ENCODE results near the gene TRIP6.

Gene TRIP6

GRCh38 chr7:100874577-100875355 lies 7.6 kb downstream of the TRIP6 start, which contains the start of gene SRRT (continued):
- TF ChIP-seq ZNF561 (tag by site-specific recombination; IDR thresholded peaks at IDR 0.05; ENCODE audit: borderline replicate concordance): peak; percentile 79; the same call in 1 of the 2 replicates
- TF ChIP-seq PBX3 (CRISPR knock-in tag; IDR thresholded peaks at IDR 0.05): 0 out of 2 replicates have a peak, but pooled peaks have one; percentile 41
- no peak for TF ChIP-seq BCL6B (tag by site-specific recombination; IDR thresholded peaks at IDR 0.05)
- no peak for TF ChIP-seq ZNF560 (tag by site-specific recombination; IDR thresholded peaks at IDR 0.05; ENCODE audit: borderline replicate concordance)
- peak; percentile 75 for TF ChIP-seq ZNF664 (tag by site-specific recombination; IDR thresholded peaks at IDR 0.05)
- TF ChIP-seq ZNF148 (tag by site-specific recombination; IDR thresholded peaks at IDR 0.05; ENCODE audit: borderline replicate concordance): no peak
- no peak for TF ChIP-seq ZNF26 (tag by site-specific recombination; IDR thresholded peaks at IDR 0.05)
- TF ChIP-seq ZNF354C (tag by site-specific recombination; IDR thresholded peaks at IDR 0.05; ENCODE audit: borderline replicate concordance, low read depth): no peak
- no peak for TF ChIP-seq ZNF416 (tag by site-specific recombination; IDR thresholded peaks at IDR 0.05)
- TF ChIP-seq ZNF280D (tag by site-specific recombination; IDR thresholded peaks at IDR 0.05): no peak
- TF ChIP-seq ZNF626 (tag by site-specific recombination; IDR thresholded peaks at IDR 0.05): no peak
- TF ChIP-seq MEIS1 (CRISPR knock-in tag; IDR thresholded peaks at IDR 0.05; ENCODE audit: borderline replicate concordance): no peak
- no peak for TF ChIP-seq HOXD13 (CRISPR knock-in tag; IDR thresholded peaks at IDR 0.05; ENCODE audit: borderline replicate concordance)
- peak; percentile 86 for TF ChIP-seq KLF16 (tag by site-specific recombination; IDR thresholded peaks at IDR 0.05)
- TF ChIP-seq PRDM4 (tag by site-specific recombination; IDR thresholded peaks at IDR 0.05): no peak
- peak; percentile 64 for TF ChIP-seq ZBTB8A (tag by site-specific recombination; IDR thresholded peaks at IDR 0.05)
- TF ChIP-seq ZNF133 (tag by site-specific recombination; IDR thresholded peaks at IDR 0.05): no peak
- no peak for TF ChIP-seq ZNF670 (tag by site-specific recombination; IDR thresholded peaks at IDR 0.05; ENCODE audit: low read depth)
- peak; percentile 85 for TF ChIP-seq ZSCAN30 (tag by site-specific recombination; IDR thresholded peaks at IDR 0.05)
- no peak for TF ChIP-seq ZNF791 (tag by site-specific recombination; IDR thresholded peaks at IDR 0.05)
- TF ChIP-seq ZNF350 (tag by site-specific recombination; IDR thresholded peaks at IDR 0.05): no peak
- TF ChIP-seq ZNF341 (tag by site-specific recombination; IDR thresholded peaks at IDR 0.05; ENCODE audit: low read depth): no peak
- no peak for TF ChIP-seq ZNF404 (tag by site-specific recombination; IDR thresholded peaks at IDR 0.05)
- no peak for TF ChIP-seq ZBTB1 (tag by site-specific recombination; IDR thresholded peaks at IDR 0.05)
